PFSK-1 (cell line): ENCODE data around the gene PRR7.

ENCODE experiments used
- SIN3A ChIP-seq: IDR thresholded peaks from 2 replicates; pipeline ENCODE4 v1.6.1; 2012; ENCODE audit warnings: mild to moderate bottlenecking, low read length, moderate library complexity, borderline replicate concordance; ENCODE audit not compliant: insufficient read depth
- TAF1 ChIP-seq: IDR thresholded peaks from 2 replicates; pipeline ENCODE4 v1.6.1; 2012; ENCODE audit warnings: low read length, control low read depth, borderline replicate concordance; ENCODE audit not compliant: insufficient read depth
- TF ChIP-seq, protein P1 (sequence below), 2 experiments: IDR thresholded peaks; 2 replicates each; pipeline versions ENCODE4 v1.6.1 to v1.8.0; 2011 to 2012; ENCODE audit warnings: low read depth in 2 of 2, low read length in 2 of 2, control low read depth in 1 of 2, inconsistent platforms in 1 of 2, mild to moderate bottlenecking in 1 of 2, moderate library complexity in 1 of 2; ENCODE audit not compliant: insufficient read depth in 1 of 2

GRCh38 chr5:177500685-177501522, 54.3 kb downstream of the PRR7 start:
- TF ChIP-seq TAF1 (no peak), SIN3A (no peak)
- TF ChIP-seq, protein P1, sequence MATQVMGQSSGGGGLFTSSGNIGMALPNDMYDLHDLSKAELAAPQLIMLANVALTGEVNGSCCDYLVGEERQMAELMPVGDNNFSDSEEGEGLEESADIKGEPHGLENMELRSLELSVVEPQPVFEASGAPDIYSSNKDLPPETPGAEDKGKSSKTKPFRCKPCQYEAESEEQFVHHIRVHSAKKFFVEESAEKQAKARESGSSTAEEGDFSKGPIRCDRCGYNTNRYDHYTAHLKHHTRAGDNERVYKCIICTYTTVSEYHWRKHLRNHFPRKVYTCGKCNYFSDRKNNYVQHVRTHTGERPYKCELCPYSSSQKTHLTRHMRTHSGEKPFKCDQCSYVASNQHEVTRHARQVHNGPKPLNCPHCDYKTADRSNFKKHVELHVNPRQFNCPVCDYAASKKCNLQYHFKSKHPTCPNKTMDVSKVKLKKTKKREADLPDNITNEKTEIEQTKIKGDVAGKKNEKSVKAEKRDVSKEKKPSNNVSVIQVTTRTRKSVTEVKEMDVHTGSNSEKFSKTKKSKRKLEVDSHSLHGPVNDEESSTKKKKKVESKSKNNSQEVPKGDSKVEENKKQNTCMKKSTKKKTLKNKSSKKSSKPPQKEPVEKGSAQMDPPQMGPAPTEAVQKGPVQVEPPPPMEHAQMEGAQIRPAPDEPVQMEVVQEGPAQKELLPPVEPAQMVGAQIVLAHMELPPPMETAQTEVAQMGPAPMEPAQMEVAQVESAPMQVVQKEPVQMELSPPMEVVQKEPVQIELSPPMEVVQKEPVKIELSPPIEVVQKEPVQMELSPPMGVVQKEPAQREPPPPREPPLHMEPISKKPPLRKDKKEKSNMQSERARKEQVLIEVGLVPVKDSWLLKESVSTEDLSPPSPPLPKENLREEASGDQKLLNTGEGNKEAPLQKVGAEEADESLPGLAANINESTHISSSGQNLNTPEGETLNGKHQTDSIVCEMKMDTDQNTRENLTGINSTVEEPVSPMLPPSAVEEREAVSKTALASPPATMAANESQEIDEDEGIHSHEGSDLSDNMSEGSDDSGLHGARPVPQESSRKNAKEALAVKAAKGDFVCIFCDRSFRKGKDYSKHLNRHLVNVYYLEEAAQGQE (IDR thresholded peaks at IDR 0.05; ENCODE audit: insufficient read depth in 1 of 2, low read depth in 2 of 2, low read length in 2 of 2), result no peak
